NCI-H2196 (cell line): ENCODE results near the gene LMO4.

ENCODE experiments used
- DNase-seq: peaks from one replicate; lab custom pipeline; 2025; ENCODE audit not compliant: unreplicated experiment; lab: John Stamatoyannopoulos, UW

Gene LMO4

DNA sequence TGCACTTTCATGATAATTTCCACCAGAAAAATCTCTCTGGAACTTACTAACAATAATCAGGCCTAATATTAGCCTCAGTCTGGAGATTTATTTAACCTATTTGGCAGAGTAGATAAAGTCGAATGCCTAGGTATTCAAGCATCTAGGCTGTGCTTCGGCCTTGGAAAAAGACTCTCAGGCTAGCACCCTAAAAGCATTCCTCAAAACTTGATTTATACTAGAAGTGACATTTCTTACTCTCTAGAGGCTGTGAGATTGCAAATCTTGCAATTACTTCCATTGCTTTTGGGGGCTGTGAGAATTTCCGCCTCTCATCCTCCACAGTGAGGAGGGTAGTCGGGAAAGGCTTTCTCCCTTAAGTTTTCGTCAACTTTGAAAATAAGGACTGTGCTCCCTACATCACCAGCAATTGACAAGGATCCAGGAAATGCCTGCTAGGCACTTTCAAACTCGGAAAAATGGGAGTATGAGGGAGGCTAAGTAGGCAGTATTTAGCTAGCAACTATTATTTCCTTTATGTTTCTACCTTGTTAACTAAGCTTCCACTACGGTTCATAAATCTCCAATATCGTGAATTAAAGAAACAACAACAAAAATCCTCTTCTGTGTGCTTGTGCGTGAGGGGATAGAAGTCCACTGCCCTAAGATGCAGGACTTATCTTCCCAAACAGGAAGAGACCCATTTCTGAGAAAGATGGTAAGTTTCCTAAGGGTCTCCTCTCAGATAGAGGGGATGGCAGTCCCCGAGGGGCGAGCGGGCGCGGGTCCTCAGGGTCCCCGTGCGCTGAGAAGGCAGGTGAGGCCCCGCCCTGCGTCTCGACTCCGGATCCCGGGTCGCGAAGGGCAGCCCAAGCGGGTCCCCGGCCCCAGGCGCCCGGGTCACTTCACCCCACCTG, 1.1 kb upstream of the LMO4 start:
- no peak for DNase-seq

DNA sequence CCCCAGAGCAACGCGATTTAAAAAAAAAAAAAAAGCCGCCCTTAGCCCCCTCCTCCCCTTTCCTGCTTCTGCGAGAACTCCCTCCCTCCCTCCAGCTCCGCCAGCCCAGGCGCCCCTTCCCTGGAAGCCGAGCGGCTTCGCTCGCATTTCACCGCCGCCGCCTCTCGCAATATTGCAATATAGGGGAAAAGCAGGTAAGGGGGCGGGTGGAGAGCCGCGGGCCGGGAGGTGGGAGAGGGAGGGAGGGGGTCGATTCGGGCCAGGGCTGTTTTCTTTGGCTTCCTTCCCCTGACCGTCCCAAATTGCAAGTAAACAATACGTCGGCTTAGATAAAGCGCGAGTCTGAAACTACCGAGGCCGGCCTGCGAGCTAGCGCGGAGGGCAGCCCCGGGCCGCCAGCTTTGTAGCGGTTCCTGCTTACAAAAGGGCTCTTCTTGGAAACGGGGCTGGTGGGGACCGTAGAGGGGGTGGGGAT, 408 bp downstream of the LMO4 start:
- DNase-seq: peak; percentile 19

DNA sequence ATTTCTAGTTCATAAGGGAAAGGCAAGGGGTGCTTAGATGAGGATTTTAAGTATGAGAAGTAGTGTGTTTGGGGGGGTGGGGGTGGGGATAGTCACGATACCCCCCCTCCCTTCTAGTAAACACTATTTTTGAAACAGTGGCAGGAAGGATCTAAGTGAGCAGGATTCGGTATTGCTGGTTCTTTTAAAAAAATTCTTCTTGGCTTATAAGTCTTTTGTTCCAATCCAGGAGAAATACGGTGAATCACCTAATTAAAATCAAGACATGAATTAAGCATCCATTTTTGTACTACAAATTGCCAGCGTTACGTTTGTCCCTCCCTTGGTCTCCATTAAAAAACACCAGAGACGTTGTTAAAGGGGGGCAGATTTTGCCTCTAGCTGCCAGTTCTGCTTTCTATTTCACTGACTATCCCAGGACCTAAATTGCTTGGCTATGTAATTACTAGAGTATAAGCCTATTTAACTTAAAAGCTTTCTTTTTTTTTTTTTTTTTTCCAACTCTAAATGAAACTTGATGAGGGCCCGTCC, 911 bp downstream of the LMO4 start:
- DNase-seq: no peak

DNA sequence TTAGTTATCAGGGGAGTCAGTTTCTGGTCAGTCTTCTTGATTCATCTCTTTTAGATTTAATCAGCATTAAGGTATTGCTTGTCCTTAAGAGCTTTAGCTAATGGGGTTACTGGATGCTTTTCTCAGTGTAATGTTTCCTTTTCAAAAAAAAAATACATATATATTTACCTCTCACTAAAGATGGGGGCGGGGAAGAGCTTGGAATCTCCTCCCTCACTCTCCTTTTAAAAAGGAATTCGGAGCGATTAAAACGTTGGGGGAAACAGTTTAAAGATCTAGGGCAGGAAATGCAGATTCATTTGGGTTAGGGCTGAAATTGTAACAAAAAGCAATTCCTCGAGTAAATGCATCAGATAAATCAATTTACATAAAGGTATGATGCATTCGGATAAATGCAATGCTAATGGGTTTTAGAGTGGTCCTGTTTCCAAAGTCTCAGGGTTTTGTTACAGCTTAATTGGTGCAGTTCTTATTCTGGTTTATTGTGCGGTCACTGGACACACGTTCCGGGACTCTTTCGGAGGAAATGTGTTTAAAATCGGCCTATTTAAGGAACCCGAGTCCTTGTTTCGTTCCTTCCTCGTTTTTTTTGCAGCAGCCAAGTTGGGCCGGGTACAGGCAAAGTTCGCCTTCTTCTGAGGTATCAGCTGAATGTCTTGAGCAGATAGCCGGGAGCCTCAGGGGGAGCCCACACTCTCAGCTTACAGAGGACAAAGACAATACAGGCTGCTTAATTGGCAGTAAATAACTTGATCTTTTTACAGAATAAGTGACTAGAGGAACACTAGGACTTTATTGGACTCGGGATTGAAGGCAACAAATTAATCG, 1.6 kb downstream of the LMO4 start:
- no peak for DNase-seq

DNA sequence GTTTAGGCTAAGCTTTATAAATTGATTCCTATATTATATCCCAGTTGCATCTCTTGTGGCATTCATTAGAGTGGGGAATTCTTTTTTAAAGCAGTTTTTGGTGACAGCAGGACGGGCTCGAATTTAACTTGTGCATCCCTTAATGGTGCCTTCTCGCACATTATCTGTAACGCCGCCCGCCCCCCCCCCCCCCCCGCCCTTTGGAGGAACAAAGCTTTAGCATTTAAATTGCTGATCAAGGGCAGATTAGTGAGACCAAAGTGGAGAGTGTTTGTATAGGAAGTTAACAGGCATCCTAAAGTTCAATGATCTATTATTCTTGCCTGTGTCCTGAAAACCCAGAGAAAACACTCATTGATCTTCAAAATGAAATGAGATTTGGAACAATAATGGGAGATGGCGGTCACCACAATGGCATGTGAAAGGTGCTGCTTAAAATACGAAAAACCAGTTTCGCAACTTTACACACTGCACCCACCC, 2.2 kb downstream of the LMO4 start:
- no peak for DNase-seq

DNA sequence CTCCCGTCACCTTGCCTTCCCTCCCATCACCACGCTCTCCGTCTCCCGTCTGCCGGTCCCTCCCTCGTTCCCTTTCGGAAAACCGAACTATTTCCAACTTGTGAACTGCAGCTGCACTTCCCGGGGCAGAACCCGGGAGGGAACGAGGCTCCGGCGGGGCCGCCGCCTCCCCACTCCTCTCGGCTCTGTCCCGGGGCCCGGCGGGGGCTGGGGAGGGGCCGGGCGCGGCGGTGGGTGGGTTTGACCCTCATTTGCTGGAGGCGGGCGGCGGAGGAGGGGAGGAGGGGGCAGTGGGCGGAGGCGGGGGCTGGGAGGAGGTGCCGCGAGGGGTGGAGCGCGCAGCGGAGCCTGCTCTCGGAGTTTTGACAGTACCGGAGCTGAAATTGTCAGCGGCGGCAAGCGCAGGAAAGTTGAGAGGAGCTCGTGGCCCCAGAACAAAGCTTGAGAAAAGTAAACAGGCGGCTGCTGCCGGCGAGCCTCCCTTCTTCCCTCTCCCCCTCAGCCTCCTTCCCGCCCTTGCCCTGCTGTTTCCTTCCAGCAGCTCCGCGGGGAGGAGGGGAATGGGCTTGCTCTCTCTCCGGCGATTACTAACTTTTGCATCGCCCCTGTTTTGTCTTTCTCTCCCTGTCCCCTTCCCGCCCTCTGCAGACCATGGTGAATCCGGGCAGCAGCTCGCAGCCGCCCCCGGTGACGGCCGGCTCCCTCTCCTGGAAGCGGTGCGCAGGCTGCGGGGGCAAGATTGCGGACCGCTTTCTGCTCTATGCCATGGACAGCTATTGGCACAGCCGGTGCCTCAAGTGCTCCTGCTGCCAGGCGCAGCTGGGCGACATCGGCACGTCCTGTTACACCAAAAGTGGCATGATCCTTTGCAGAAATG, 2.9 kb downstream of the LMO4 start:
- peak; percentile 59 for DNase-seq

DNA sequence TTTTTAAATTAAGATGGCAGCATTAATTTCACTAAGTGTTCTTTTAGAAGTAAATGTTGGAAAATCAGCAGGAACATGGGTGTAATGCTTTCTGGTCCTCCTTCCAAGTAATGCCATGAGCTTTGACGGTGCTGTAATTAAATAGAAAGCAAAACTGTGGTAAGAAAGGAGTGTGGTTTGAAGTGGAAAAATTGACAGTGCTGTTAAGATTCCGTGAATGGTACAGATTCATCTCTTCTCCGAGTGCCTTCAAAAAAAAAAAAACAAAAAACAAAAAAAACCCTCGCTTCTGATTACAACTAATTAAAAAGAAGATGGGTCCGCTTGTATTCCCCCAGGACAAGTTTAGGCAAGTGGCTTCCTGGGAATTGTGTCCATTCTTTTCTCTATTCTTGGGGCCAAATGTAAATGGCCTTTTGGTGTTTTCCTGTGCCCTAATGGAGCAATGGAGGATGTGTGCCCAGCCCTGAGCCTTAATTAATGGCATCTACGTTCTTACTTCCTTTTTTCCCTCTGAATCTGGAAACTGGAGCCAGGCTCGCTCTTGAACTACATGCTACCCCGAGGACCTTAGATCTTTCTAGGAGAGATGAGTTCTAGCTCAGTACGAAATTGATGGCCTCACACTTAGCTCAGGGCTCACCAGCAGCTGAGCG, 5.1 kb downstream of the LMO4 start:
- DNase-seq: no peak

DNA sequence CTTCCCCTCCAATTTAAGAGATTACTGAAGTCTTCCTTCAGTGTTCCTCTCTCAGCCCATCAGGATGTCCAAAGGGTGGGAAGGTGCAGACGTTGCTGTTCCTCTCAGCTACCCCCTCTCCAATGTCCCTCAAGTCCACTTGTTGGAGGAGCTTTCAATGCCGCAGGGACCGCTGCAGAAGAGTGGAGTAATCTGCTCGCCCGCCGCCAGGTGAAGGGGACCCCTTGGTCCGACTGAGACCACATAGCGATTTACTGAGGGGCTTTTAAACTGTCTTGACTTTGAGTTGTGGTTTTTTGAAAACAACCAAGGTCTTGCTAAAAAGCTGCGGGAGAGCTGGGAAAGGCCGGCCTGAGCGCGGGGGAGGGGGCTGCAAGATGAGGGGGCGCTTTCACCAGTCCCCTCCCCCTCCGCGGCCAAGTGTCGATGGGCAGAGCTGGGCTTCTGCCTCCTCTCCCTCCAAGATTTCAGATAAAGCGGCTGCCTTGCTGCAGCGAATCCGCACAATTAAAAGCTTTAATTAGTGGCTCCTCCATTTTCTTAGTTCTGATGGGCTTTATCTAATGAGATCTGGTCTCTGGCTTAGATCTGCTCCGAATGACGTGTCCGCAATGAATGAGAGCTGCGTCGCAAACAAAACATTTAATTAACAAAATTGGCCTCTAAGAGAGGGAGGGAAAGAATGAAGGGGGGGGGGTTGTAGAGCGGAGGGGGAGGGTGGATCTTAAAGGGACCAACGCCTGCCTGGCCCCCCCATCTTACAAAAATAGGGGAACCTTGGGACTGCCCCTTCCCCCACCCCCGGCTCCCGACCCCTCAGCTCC, 5.9 kb downstream of the LMO4 start:
- DNase-seq: no peak

DNA sequence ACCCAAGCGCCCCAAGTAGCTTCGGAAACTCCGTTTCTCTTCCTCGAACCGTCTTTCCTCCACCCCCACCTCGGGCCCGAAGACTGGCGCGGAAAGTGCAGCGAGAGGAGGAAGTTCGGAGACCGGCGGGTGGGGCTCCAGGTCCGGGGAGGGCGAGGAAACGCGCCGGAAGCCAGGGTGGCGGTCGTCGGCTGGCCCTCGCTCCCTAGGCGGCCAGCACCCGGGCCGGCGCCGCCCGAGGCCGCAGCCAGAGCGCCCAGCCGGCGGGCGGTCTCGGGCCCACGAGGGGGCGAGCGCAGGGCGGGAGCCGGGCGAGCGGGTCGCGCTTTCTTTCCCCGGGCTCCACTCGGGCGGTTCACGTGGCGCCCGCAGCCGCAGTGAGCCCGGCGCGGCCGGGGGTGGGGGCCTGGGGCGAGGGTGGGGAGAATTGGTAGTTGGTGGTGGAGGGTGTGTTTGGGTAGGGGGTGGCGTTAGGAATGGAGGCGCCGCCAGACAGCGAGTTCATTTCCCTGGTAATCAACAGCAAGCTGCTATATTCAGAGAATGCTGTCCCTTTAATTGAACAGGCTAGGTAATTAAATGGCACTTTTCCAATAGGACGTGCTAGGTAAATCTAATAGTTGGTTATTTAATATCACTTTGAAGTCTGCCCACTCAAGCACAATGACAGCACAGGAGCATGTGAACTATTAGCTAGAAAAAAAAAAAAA, 6.7 kb downstream of the LMO4 start:
- DNase-seq: peak; percentile 69

DNA sequence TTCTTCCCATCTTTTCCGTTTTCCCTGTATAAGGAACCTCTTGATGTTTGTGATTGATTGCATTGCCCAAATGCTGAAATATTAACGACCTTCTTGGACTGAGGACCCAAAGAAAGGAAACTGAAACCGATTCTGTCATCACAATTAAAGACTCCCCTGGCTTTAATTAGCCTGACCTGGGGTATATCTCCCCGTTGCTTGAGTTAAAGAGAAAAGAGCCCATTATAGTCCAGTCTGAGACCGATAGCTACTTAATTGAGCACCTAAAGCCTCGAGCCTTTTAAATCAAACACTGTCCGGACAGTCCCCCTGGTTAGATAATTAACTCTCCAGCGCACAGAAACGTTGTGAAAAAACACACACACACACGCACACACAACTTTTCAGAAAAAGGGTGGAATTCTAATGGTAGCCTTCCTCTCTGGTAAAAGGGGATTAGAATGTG, 8.0 kb downstream of the LMO4 start:
- DNase-seq: no peak

DNA sequence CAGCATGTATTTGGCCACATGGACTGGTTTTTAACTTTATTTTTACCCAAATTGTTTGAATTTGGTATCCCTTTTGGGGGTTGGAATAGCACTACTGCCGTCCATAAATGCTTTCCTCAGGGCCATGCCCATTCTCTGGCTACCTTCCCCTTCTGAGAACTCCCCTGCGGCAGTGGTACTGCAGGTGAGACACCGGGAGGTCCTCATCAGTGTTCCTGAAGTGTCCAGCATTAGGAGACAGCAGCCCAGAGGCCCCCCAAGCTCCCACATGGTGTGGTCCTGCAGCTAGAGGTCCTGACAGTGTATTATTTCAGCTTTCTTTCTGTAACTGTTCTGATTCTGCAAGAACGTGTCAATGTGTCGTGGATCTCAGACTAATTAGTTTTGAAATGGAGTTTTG, 8.9 kb downstream of the LMO4 start:
- DNase-seq: no peak

DNA sequence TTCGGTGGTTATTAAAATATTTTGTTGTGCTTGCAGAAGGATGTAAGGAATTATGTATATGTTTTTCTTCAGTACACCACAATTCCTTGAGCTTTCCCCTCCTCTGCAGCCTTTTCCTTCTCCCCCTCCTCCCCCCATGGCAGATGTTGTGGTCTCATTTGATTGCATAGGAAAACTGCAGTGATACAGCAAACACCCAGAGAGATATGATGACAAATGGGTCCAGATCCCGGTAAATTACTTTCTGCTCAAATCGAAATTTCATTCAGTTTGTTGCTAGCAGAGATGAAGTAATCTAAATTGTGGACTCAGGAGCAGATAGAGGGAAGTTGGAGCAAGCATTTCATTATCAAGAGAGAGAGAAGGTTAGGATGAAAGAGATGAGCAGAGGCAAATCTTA, 9.9 kb downstream of the LMO4 start:
- no peak for DNase-seq

DNA sequence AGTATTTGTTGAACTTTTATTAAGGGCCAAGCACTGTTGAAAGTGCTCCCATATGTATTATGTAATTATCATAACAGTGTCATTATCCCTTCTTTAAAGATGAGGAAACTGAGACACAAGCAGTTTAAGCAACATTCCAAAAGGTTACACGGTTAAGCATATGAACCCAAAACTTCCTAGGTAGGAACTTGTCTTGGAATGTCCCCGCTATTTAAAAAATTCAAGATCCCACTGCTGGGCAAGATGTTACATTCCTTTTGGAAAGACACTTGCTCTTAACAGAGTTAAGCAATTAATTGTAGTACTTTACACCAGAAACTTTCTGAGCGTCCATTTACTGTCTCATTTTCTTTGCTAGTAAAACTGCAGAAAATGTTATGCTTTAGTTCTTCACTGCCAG, 15.6 kb downstream of the LMO4 start:
- DNase-seq: no peak

DNA sequence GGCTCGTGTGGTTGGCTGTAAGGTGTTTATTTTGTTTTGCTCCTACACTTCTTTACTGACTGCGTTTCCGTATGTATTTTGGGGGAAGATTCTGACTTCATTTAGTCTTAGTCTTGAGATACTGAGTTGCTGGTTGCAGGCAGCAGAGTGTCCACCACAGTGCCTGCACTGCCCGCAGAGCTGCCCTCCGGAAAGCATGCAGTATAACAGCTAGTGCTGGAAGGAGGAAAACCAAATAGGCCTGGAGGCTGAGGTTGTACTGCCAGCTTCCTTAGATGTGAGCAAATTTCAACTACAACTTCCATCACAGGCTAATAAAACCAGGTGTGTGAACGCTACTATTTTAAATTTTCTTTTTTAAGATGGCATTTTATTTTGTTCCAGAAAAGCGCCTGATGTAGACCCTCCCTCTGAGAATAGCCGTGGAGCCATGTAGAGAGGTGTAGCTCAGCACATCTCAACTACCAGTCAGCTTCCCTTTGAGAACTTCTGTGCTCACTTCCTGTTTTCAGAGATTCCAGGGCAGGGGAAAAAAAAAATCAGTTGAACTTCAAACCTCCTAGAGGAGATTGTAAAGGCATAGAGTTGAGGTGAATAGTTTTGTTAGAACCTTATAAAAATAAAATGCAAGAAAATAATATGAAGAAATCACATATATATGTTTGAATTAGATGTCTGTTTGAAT, 17.6 kb downstream of the LMO4 start:
- DNase-seq: no peak

DNA sequence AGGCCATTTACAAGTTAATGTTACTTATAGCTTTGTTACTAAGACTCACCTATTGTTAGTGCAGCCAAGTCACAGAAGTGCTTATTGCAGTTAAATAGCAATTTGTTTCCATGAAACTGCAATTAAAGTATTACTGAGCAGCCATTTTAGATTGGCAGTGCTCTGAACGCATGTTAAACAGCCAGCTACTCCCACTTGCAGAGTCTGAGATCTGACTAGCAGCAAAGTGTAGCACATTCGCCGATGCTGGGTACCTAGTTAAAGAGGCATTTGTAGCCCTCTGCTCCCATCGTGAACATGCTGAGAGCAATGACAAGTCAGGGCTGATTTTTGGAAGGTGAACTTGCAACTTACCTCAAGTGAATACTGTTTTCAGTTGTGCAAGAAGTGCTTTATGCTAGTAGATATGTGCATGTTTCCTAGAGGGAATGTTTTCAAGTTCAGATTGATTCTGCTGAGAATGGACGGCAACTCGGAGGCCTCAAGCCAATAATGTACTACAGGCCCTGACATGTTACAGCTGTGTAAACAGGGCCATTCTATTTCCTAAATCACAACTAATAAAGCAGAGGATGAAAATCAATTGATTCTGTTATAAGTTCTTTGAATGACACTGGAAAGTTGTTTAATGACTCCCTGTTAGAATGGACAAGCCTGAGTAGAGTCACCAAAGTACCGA, 19.8 kb downstream of the LMO4 start:
- no peak for DNase-seq

DNA sequence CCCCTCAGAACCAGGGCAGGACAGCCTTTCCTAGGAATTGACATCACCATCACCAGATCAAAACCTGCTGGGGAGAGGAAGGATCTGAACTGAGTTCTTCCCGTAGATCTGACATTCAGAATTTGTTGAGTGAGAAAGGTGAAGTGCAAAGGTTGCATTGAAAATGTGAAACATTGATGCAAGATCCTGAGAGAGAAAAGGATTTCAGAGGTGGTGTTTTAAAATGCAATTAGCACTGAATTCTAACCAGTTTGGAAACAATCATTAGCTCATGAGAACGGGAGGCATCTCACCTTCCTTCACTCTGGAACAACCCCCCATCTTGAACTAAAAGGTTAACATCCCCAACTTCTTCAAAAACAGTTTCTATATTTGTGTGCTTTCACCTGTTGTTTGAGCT, 20.4 kb downstream of the LMO4 start:
- DNase-seq: no peak

DNA sequence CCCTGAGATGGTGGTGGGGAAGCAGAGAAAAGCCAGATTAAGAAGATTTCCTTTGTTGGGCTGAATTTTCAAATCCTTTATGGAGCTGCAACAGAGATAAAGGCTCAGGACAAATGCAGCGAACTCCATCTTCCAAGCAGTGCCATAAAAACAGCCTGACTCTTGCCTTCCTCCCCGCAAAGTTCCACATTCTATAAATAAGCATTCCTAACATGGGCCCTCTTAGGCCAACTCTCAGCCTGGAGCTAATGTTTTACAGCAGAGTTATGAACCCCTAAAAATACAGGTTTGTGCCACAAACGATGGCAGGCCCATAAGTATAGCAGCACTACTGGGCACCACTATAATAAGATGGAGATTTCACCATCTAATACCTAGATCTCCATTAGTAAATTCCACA, 27.2 kb downstream of the LMO4 start:
- no peak for DNase-seq

DNA sequence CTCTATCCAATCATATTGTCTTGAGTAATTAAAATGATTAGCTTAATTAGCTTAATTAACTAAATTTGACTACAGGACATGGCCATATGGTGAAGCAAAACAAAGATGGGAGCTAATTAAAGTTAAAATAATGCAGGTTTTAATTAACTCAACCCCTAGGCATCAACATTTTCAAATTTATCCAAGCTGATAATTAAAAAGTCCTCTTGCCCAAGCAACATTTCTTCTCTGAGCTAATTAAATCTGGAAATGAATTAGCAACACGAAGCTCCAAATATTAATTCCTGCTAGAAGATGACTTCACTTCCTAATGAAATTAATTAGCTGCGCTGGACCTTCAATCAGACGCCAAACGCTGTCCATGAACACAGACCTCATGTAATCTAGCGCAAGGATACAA, 27.9 kb downstream of the LMO4 start:
- DNase-seq: no peak
